GM21737 (cell line): ENCODE results near the gene PGAP3.

Experiments used
- ATAC-seq: cut with Tn5 transposase; IDR thresholded peaks from one replicate; pipeline ENCODE4 v1.9.1; 2021; ENCODE audit warnings: mild to moderate bottlenecking, moderate library complexity; ENCODE audit not compliant: unreplicated experiment

The PGAP3 gene

DNA sequence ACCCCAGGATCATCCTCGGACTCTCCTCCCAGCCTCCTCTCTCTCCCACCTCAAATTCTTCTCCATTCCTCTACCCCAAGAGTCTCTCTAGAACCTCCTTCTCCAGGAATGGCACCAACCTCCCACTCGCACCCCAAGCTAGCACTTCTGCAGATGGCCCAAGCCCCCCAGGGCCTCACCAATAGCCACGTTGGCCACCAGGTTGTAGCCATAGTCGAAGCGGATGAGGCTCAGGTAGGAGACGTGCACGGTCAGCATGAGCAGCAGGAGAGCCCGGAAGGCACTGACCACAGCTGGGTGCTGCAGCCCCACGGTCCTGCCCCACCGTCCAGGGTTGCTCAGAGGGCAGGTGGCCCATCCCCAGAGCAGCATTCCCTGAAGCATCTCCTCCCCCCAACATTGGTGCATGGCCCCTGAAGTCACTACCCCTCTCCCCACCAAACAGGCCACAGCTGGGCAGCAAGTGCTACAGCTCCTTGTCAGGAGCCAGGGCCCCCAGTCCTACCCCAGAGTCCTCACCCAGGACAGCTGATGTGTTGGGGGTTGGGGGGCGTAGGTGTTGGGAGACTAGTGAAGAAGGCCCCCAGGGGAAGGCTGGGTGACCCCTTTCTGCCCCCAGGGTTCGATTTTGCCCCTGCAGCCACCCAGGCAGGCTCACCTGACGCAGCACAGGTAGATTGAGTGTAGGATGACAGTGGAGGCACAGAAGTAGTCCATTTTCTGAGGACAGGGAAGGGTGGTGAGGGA, 14.3 kb downstream of the PGAP3 start:
- no peak for ATAC-seq

DNA sequence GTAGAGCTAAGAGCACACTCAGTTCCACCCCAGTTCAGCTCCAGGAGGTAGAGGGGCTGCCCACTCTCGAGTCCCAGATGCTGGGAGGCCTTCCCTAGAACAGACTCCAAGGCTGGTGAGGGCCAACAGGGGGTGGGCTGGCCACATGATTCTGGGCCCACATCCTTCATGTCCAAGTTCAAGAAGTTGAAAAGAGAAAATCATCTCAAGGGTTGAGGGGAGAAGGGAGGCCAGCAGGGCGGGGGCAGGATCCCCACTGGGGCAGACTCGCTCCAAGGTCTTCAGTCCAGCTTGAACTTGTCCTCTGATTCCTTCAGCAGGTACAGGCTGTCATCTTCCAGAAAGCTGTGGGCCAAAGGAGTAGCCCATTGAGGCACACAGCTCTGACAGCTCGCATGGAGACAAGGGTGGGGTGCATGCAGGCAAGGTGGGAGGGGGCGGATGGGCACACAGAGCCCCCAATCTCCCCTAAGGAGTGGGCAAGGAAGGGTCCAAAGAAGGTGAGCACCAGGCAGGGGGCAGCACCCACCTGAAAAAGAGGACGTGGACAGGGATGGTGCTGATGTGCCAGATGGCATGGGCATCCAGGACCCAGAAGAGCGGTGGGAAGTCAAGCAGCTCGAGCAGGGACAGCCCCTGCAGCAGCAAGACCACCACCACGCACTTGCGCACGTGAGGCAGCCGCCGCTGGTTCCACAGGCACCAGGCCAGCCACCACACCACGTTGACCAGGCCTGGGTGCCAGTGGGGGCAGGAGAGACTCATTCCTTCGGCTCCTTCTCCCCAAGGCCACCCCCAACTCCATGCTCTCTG, 15.1 kb downstream of the PGAP3 start:
- ATAC-seq = no peak

DNA sequence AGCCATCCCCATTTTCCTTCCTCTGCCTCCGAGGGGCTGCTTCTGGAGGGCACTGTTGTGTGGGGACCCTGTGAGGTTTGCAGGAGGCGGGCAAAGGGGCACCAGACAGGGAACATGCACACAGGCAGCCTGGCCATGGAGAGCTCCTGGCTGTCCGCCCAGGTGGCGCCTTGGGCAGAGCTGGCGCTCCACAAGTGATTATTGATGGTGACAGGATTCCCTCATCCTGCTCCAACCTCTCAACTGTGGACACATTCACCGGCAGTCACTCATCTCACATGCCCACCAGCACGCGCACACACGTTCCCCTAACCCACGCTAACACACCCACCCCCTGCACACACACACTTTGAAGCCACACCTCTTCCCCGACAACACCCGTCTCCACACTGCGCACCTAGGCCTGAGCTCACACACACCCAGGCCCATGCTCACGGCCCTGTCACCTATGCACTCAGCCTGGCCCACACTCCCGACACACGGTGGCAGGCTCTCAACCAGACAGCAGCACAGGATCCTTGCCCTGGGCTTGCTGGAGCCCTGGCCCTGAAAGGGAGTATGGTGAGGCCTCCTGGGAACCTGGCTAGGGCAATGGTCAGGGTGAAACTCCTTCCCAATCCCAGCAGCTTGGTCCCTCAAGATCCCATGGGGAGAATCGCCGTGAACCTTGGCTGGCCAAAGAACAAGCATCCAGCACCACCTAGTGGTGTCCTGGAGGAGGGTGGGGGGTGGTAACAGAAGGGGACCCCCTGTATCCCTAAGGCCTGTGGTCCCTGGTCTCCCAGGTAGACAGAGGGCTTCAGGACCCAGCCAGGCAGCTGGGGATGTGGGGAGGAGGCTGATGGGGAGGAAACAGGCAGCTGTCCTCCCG, 16.0 kb downstream of the PGAP3 start:
- no peak for ATAC-seq

DNA sequence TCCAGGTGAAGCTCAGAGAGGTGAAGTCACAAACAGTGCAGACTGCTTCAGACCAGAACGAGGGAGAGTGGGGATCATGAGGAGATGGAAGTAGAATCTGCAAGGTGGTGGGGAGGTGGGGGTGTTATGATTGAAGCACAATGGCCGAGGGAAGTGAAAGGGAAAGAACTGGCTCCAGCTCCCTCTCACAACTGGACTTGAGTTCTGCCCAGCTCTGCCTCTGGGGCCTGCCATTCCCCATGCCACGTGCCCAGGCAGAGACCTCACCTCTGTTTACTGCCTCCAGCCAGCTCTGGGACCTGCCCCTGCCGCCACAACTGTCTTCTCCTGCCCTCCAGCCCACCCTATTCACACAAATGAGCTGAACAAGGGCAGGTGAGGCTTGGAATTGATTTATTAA, 17.1 kb downstream of the PGAP3 start:
- ATAC-seq = no peak

DNA sequence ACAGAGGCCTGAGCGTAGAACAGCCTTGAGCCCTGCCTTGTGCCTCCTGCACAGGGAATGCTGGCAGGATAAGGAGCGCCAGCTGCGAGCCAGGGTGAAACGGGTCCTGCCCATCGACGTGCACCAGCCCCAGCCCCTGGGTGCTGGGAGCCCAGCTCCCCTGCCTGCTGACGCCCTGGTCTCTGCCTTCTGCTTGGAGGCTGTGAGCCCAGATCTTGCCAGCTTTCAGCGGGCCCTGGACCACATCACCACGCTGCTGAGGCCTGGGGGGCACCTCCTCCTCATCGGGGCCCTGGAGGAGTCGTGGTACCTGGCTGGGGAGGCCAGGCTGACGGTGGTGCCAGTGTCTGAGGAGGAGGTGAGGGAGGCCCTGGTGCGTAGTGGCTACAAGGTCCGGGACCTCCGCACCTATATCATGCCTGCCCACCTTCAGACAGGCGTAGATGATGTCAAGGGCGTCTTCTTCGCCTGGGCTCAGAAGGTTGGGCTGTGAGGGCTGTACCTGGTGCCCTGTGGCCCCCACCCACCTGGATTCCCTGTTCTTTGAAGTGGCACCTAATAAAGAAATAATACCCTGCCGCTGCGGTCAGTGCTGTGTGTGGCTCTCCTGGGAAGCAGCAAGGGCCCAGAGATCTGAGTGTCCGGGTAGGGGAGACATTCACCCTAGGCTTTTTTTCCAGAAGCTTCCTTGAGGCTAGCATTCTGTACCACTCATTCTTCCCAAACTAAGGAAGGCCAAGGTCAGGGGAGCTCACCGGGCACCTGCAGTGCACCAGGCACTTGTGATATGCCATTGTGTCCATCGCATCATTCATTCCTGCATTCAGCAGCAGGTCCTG, 17.7 kb downstream of the PGAP3 start:
- no peak for ATAC-seq

DNA sequence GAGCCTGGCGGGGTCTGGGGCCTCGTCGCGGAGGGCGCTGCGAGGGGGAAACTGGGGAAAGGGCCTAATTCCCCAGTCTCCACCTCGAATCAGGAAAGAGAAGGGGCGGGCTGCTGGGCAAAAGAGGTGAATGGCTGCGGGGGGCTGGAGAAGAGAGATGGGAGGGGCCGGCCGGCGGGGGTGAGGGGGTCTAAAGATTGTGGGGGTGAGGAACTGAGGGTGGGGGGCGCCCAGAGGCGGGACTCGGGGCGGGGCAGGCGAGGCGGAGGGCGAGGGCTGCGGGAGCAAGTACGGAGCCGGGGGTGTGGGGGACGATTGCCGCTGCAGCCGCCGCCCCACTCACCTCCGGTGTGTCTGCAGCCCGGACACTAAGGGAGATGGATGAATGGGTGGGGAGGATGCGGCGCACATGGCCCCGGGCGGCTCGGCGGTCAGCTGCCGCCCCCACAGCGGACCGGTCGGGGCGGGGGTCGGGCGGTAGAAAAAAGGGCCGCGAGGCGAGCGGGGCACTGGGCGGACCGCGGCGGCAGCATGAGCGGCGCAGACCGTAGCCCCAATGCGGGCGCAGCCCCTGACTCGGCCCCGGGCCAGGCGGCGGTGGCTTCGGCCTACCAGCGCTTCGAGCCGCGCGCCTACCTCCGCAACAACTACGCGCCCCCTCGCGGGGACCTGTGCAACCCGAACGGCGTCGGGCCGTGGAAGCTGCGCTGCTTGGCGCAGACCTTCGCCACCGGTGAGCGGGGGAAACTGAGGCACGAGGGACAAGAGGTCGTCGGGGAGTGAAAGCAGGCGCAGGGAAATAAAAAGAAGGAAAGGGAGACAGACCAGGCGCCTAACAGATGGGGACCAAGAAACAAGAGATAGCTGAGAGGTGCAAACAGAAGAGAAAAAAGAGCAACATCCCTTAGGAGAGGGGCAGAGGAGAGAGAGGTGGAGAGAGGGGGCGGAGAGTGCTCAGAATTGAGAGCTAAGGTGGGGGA, 19.6 kb downstream of the PGAP3 start, which contains the start of gene PNMT:
TSS of gene PNMT (plus strand) at position 509 of the 980 bp plus-strand sequence. CDS start at position 532, 23 bp downstream.
- ATAC-seq = no peak

DNA sequence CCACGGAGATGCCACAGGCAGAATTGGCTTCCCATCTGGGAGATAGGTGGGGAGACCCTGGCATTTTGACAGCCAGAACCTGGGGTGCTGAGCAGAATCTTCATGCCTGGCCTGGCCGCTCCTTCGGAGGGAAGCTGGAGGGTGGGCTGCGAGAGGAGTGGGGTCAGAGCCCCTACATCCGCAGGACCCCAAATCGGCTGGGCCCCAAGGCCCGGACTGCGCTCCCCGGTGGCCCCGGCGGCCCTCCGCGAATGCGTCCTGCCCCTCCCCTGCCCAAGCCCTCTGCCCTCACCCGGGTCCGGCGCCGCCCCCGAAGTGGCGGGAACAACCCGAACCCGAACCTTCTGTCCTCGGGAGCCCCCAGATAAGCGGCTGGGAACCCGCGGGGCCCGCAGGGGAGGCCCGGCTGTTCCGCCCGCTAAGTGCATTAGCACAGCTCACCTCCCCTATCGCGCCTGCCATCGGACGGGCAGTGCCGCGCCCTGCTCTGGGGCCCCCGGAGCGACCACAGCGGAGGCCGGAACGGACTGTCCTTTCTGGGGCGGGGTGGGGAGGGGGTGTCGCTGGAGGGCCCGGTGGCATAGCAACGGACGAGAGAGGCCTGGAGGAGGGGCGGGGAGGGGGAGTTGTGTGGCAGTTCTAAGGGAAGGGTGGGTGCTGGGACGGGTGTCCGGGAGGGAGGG, 20.5 kb downstream of the PGAP3 start:
- no peak for ATAC-seq

DNA sequence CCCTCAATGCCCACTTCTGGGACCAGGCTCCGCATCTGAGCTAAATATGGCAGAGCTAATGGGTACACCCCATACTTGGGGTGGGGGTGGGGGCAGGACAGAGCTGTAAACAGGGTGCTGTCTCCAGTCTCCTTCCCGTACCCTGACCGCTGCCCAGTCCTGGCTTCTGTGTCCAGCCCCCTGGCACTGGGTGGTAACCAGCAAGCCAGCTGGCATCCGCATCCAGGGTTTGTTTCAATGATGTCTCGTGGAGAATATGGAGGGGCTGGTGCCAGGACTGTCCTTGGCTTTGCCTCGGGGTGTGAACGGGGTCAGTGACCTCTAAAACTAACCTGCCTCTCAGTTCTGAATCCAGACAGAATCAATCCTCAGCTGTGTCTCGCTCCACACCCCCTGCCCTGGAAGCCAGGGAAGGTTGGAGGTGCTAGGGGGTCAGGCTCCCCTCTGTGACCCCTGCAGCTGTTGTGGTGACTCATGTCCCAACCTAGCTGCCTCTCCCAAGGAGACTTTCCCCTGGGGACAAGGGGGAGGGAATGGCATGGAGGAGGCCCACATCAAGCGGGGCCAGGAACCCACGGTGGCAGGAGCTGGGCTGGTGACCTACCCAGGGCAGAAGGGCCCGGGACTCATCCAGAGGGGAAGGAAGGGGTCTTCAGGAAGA, 21.1 kb downstream of the PGAP3 start:
- no peak for ATAC-seq

DNA sequence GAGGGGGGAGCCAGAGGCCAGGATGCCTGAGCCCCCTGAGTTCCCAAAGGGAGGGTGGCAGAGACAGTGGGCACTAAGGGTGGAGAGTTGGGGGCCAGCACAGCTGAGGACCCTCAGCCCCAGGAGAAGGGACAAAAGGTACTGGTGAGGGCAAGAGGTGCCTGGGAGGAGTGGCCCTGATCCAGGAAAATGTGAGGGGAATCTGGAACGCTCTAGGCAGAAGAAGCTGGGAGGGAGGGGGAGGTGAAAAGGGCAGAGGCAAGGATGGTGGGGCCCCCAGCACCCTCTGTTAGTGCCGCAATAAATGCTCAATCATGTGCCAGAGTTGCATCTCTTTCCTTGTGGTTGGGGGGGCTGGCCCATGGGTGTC, 21.6 kb downstream of the PGAP3 start:
- ATAC-seq = no peak

DNA sequence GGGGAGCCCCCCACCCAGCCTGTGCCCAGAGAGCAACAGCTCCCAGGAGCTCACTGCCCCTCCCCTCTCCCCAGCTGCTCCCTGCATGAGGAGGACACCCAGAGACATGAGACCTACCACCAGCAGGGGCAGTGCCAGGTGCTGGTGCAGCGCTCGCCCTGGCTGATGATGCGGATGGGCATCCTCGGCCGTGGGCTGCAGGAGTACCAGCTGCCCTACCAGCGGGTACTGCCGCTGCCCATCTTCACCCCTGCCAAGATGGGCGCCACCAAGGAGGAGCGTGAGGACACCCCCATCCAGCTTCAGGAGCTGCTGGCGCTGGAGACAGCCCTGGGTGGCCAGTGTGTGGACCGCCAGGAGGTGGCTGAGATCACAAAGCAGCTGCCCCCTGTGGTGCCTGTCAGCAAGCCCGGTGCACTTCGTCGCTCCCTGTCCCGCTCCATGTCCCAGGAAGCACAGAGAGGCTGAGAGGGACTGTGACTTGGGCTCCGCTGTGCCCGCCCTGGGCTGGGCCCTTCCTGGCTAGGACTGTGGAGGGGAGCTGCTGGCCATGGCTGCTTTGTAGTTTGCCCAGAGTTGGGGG, 22.1 kb downstream of the PGAP3 start:
- no peak for ATAC-seq

DNA sequence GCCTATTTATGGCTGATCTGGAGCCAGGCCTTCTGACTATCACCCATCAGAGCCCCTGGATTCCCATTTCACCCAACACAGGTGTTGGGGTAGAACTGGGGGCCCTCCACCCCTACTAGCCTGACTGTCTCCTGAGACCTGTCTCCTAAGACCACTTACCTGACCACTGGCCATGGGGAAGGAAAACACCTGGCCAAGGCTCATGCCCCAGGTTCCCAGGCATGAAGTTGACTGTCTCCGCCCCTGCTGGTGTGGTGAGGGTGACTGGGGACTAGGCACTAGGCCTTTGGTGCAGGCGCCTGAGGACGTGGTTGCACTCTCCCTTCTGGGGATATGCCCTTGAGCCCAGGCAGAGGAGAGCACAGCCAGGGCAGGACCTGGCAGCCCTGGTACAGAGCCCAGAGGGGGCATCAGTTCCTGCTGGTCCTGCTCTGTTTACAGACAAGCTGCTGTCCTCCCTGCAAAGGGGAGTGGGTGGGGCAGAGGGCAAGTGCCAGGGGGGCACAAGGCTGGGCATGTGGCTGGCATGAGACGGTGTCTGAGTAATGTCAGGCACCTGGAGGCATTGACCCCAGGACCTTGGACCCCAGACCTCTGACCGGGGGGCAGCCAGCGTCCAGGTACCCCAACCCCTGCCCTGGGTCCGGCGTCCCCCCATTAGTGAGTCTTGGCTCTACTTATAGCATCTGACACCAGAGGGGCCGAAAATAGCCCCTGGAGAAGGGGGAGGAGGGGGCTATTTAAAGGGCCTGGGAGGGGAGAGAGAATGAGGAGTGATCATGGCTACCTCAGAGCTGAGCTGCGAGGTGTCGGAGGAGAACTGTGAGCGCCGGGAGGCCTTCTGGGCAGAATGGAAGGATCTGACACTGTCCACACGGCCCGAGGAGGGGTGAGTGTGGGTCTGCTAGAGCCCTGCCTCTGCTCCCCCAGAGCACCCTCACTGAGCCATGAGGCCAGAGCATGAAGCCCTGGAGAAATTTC, 23.0 kb downstream of the PGAP3 start, which contains the start of gene TCAP:
TSS of gene TCAP (plus strand) at position 769 of the 981 bp plus-strand sequence. CDS start at position 780, 11 bp downstream.
- ATAC-seq = no peak

DNA sequence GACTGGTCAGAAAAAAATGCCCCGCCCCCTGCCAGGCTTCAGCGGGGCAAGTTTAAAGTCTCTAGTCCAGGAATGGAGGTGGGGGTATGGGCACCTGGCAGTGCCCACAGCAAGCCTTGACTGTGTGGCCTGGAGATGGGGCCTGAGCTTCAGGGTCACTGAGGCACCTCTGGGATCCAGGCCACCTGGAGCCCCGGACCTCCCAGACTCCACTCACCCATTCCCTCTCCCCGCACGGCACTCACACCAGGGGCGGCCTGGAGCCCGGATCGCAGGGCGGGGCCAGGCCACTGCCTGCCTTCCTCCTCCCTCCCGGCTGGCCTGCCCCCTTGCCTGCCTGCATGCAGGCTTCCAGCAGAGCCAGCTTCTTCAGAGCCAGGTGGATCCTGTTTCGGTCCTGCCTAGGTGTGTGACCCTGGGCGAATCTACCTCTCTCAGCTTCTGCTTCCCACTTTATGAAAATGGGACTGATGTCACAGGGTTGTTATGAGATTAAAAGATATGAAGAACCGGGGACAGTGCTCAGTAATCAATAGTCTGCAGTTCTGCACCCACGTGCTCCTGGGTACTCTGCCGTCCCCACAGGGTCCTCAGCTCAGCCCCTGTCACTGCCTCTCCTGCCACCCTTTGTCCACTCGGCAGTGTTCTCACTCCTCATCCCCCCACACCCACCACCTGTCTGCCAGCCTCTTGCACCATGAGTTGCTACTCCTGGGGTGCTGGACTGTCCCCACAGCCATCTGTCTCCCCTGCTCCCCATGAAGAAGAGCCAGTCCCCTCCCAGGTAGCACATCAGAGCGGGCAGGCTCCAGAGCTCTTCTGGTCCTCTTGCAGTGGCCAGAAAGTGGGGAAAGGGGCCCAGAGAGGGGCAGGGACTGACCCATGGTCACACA, 23.9 kb downstream of the PGAP3 start:
- no peak for ATAC-seq

DNA sequence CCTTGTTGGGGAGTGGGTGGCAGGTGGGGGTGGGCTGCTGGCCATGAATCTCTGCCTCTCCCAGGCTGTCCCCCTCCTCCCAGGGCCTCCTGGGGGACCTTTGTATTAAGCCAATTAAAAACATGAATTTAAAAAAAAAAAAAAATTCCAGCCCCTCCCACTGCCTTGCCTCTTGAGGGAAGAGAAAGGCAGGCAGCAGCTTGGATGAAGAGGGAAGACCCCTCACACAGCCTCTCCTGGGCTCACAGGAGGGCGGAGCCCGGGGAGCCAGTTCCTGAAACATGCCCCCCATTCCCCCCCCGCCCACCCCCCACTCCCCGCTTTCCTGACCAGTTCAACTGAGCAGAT, 24.5 kb downstream of the PGAP3 start:
- ATAC-seq = no peak

DNA sequence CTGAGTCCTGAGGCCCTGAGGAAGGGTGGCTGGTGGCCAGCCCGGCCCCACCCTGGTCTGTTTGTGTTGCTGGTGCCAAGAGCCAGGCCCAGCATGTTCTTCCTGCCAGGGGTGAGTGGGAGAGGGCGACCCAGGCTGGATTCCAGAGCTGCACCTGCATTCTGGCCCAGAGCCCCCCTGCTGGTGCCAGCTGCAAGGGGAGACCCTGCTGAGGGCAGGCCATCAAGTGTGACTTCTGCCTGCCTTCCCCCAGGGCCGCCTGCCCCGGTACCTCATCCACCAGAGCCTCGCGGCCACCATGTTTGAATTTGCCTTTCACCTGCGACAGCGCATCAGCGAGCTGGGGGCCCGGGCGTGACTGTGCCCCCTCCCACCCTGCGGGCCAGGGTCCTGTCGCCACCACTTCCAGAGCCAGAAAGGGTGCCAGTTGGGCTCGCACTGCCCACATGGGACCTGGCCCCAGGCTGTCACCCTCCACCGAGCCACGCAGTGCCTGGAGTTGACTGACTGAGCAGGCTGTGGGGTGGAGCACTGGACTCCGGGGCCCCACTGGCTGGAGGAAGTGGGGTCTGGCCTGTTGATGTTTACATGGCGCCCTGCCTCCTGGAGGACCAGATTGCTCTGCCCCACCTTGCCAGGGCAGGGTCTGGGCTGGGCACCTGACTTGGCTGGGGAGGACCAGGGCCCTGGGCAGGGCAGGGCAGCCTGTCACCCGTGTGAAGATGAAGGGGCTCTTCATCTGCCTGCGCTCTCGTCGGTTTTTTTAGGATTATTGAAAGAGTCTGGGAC, 25.1 kb downstream of the PGAP3 start:
- ATAC-seq = no peak
